ENCODE results near the gene C1QBP.
"Not testable (repeated sequence)": the region's sequence is repeated elsewhere in the genome, so short reads cannot be mapped to it uniquely, and the experiment has no call there.

The C1QBP gene, protein sequence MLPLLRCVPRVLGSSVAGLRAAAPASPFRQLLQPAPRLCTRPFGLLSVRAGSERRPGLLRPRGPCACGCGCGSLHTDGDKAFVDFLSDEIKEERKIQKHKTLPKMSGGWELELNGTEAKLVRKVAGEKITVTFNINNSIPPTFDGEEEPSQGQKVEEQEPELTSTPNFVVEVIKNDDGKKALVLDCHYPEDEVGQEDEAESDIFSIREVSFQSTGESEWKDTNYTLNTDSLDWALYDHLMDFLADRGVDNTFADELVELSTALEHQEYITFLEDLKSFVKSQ

DNA sequence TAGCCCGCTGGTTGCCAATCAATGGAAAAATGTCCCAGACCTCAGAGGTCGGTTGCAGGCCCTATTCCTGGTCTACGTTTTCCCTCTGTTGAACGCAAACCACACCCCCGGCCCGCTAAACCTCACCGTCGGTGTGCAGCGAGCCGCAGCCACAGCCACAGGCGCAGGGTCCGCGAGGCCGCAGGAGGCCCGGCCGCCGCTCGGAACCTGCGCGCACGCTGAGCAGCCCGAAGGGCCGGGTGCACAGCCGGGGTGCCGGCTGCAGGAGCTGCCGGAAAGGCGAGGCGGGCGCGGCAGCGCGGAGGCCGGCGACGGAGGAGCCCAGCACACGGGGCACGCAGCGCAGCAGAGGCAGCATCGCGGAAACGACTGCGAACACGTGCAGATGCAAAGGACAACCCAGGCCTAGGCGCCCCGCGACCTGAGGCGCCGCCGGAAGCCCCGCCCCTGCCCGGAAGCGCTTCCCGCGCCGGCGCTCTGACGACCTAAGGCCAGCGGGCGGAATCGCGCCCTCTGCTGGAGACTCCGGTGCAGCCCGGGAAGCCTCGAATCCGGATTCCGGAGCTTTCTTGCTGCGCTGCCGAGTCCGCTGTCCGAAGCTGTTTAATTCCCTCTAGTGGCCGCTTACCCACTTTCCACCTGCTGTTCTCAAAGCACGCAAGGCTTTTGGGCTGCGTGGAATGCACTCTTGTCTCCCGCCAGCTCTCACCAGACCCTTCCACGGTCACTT lies at the start of gene C1QBP:
TSS of gene C1QBP (minus strand) at position 440 of the 730 bp plus-strand sequence. CDS start at position 358, 82 bp downstream.
- peak; percentile 94 for DNase-seq

DNA sequence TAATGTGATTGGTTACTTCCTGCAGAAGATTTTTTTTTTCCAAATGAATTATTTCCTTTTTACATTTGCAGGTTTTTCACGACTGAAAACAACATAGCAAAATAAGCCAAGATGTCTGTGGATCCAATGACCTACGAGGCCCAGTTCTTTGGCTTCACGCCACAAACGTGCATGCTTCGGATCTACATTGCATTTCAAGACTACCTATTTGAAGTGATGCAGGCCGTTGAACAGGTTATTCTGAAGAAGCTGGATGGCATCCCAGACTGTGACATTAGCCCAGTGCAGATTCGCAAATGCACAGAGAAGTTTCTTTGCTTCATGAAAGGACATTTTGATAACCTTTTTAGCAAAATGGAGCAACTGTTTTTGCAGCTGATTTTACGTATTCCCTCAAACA lies 49.8 kb upstream of the C1QBP start:
- DNase-seq, result no peak

DNA sequence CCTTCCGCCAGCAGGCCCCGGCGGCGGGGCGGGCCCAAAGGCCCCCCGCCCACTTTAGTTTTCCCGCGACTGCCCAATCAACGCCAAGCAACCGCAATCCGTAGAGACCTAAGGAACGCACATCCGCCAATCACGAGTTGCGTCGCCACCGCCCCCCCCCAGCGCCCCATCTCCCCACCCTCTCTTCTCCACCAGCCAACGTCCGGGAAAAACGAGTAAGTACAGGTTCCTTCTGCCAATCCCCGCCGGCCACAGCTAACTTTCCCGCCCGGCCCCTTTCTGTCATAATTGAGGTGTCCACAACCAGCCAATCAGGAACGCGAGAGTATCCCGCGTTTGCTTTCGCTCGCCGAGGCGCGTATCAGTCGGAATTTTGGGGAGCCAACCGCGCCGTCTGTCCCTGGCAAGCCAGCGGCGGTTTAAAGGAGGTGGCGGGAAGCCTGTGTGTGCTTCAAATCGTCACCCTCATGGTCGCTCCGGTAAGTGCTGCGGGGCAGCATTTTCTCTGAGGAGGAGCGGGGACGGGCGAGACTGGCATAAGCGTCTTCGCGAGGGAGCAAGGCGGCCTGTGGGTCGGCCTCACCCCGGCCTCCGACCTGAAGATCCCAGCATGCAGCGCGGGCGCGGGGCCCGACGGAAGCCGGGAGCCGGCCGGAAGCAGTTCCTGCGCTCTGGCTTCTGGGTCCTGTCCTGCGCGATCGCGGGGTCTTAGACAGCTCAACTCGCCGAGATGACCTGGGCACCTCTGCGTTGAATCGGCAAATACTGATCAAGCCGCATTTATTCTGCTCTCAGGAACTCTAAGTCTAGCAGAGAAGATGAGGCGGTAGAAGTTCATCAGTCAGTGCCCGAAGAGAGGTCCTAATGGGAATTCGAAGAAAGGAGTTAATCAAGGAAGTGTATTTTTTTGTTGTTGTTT lies 47.5 kb upstream of the C1QBP start, which contains the start of gene MIS12:
TSS of gene MIS12 (plus strand) at position 361 of the 919 bp plus-strand sequence. CDS start 2,297 bp downstream, outside the sequence.
- peak; percentile 100 for DNase-seq

DNA sequence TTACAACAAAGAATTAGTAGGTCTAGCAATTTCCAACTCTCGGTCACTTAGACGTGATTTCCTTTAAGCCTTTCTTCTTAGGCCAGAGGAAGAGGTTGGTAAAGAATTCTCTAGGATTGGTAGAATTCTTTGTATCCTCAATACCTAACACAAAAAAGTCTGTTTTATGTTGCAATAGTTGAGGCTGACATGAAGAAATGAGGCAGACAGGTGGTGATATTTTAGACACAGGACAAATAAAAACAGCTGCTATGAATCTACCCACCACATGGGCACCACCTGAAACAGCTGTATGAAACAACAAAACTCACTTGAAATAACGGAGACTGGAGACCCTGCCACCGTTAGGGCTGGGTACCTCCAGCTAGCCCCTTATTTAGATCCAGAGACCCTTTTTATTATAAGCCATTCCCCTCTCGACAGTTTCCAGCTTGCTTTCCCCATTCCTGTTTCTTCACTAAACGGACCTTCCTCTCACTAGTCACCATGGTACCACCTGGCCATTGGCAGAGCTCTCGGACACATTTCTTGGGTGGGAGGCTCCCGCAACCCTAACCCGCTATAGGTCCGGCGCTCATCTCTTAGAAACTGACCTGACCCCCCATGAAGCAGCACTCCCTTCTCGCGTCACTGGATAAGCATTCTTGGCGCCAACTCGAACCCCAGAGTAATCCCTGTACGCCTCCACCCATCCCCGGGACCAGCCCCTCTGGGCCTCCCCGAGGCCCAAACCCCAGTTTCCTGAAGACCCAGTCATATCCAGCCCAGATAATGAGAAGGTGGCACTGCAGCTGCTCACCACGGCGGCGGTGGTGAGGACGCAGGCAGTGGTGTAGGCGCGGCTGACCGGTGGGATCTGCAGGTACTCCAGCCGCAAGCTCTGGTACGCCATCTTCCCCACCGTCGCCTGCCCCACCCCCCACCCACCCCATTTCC lies 46.6 kb upstream of the C1QBP start, which contains the start of gene DERL2:
TSS of gene DERL2 (minus strand) at position 909 of the 936 bp plus-strand sequence. CDS start at position 892, 17 bp downstream.
- DNase-seq, result no peak

DNA sequence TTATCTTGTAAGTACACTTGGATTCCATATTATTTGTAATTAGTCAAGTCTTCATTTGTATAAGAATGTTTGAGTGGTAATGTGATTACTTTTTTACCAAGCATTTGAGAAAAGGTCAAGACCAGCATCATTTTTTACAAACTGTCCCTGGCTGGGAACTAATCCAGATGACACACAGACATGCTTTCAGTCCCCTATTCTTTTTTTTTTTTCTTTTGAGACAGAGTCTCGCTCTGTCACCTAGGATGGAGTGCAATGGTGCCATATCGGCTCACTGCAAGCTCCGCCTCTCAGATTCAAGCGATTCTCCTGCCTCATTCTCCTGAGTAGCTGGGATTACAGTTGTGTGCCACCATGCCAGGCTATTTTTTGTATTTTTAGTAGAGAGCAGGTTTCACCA lies 42.5 kb upstream of the C1QBP start:
- no peak for DNase-seq

DNA sequence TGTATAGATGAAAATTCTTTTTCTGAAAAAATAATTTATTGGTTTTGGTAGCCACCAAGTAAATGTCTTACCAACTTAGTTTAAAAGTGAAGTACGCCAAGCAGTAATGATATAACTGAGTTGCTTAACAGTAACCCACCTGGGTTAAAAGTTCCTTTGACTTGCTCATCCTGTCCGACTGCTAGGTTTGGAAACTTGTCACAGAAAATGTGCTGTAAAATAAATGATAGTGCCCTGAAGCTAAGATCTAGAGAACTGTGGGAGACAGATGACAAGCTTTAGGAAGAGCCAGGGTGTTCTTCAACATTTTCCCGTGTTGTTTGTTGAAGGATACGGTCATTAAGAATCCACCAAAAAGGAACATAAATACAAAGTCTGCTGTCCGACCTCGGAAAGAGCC lies 42.0 kb upstream of the C1QBP start:
- DNase-seq, result no peak

DNA sequence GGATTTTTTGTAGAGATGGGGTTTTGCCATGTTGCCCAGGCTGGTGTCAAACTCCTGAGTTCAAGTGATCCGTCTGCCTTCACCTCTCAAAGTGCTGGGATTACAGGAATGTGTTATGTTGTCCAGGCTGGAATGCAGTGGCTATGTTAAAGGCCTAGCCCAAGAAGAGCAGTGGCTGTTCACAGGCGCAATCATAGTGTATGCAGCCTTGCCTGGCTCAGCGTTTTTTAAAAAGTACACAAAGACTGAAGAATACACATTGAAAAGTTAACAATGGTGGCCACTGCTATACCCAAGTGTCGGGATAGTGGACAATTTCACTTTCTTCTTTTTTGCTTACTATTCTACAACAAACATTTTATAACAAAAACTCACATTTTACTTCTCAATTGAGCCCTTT lies 40.0 kb upstream of the C1QBP start:
- no peak for DNase-seq

DNA sequence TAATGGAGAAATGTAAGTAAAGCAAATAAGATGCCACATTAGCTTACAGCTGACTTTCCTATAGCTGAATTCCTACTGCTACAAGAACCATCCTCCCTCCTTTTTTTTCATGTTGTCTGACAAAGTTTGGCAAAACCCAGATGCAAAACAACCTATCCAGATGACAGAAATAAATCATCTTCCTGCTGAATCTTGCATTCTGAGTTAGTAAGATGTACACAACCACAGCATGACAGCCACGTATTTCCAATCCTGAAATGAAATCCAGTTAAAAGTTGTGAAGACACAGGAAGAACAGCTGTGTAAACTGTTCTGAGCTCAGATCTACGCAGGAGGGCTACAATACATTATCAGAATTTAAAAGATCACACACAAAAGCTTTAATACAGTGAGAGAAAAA lies 35.0 kb upstream of the C1QBP start:
- no peak for DNase-seq

DNA sequence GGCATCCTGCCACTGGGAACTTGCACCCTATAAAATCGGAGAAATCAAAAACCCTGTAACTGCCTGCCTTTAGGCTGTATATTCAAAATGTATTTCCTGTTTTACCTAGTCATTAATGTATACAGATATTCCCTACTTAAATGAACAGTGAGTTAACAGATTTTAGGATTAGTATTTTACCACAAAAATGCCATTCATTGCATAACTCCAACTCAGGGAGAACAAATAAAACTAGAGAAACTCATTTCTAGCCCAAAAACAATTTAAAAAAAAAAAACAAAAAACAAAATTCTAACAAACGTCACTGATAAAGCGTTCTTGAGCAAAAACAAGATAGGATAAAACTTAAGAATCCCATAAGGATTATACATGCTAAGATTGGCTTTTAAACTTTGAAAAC lies 33.6 kb upstream of the C1QBP start:
- DNase-seq, result no peak

DNA sequence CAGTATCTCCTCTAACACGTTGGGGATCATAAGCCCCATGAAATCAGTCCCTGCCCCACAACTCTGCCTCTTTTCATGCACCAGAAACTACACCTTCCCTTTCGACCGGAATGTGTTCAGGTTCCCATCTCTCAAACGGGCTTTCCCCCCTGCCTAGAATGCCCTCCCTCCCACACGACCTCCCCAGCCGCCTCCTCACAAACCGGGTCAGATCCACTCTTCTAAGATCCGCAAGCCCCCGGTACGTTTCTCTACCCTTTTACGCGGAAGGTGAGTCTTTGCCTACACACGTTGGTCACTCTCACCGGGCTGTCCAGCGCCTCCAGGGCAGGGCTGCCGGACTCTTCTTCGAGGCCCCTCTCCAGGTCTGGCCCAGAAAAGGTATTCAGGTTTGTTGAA lies 29.1 kb upstream of the C1QBP start:
- no peak for DNase-seq

DNA sequence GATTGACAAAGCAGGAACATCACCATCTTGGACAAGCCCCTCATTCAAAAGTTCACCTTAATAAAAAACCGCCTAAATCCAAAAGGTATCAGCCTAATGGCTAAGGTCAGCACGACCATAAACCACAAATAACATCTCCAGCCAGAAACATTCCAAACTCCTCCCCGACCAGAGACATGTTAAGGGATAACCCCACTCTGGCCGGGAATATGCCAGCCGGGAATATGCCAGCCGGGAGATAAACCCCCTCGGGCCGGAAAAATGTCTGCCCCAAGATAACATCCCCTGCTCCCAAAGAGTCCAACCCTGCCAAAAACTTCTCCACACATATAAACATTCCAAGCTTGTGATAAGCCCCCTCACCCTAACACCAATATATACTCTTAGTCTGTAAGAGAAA lies 28.5 kb upstream of the C1QBP start:
- no peak for DNase-seq

DNA sequence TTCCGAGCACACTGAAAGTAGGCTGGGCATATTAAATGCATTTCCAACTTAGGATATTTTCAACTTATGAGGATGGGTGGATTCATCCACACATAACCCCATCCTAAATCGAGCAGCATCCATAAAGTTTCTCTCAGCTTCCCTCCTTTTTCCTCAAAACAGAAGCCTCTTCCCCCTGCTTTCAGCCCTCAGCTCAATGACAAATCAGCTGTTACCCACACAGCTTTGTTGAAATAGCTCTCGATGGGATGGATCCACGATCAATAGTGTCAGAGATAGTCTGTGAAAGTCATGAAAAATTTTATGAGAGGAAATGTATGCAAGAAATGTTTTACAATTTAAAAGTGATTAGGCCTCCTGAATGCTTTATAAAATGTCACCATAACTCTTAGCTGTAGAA lies 27.3 kb upstream of the C1QBP start:
- DNase-seq, result no peak

DNA sequence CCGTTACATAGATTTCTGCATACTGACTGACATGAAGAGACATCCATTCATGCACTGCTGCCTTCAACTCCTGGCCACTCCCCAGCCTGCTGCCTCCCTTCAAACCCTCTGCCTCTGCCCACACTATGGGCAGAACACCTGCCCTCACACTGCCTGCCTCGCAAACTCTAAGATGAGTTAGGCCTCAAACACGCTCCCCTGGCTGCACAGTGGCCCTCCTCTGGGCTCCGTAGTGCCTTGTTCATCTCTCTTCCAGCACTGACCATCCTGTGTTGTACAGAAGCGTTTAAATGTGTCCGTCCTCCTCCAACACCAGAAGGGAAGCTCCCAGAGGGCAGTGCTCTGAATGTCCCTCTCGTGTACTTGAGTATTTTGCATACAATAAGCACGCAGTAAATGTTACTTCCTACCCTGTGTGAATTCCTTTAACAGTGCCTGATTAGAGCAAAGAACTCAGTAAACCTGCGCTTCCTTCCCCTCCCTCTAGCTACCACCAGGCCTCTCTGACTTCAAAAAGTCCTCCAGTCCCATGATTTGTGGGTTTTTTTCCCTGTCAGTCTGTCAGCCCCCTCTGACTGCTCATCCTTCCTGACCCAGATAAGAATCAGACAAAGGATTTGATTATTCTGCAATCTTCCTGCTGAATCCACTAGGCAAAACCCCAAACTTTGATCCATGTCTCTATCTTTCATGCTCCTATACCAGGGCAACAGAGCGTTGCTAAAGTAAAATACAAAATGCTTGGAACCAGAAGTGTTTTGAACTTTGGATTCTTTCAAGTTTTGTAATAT lies 26.0 kb upstream of the C1QBP start:
- DNase-seq, result no peak

DNA sequence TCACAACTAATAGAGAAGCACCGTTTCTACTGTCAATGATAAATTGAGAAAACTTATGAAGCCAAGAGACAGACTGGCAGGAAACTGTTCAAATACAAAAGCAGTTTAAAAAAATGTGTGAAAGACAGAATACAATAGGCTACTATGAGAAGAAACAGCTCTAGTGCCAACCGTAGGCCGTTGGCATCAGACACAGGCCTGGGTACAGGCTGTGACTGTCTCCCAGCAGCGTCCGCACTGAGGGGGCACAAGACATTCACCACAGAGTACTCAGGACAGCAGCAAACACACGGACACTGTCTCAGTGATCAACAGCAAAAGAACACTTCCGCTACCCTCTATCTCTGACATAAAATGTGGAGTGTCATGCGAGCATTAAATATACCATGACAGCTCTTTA lies 7.8 kb upstream of the C1QBP start:
- no peak for DNase-seq

DNA sequence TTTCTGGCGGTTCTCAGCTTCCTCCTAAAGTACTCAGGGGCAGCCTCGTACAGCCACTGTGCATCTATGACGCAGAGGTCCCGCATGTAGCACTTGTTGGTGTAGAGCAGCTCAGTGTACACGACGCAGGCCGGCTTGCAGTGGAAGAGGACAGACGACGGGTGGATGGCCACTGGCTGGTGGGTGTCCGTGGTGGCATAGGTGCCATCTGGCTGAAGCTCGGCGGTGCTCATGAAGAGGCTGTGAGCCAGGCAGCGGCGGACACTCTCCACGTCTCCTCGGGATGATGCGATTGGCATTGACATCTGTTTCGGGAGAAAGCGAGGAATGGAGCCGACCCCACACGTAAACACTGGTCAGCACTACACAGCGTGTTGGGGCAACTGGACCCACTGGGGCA lies 5.3 kb upstream of the C1QBP start:
- DNase-seq, result no peak

DNA sequence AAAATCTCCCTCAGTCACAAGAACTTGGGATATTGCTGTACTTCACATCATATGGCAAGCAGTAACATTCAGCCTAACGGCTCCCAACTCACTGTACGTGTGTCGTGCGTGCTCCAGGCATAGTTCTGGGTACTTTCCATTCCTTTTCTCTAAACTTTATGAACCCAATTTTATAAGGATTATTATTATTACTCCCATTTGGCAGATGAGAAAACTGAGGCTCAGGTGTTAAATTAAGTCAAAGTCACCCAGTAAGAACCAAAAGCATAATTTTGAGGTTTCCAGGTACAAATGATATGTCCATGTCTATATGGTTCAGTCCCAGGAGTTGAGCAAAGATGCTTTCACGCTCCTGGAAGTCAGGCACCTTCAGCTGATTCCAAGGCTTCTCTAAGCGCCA lies 4.8 kb upstream of the C1QBP start:
- no peak for DNase-seq

DNA sequence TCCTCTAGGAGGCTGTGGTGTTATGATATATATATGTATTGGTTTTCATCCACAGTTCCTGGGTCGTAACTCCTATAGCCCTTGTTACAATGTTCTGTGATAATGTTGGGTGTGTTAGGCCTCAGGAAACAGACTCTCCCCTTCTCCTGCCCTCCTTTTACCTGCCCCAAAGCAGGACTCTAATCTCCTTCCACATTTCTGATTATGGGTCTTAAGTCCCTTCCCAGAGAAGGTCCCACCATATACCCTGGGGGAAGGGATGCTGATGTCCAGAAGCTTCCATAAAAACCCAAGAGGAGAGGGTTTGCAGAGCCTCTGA lies 450 bp upstream of the C1QBP start:
- DNase-seq, result no peak

DNA sequence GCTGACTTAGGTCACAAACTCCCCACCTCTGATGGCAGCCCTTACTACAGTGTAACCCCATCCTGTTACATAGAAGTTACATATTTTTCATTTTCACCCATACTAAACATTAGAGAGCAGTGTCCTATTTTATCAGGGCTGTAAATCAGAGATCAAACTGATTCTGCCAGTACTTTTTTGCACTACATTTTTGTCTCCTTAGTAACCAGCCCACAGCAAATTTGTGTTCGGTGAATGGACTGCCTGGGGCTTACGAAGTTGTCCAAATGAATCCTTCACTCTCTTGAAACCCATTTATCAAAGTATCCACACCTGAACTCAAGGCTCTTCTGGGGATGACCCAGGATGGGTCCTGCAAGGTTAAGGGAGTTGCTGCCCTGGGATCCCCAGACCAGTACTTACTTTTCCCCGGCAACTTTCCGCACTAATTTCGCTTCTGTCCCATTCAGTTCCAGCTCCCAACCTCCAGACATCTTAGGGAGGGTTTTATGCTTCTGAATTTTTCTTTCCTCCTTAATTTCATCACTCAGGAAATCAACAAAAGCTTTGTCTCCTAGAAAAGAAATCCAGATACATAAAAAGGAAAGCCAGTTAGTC lies 1.1 kb downstream of the C1QBP start:
- no peak for DNase-seq

DNA sequence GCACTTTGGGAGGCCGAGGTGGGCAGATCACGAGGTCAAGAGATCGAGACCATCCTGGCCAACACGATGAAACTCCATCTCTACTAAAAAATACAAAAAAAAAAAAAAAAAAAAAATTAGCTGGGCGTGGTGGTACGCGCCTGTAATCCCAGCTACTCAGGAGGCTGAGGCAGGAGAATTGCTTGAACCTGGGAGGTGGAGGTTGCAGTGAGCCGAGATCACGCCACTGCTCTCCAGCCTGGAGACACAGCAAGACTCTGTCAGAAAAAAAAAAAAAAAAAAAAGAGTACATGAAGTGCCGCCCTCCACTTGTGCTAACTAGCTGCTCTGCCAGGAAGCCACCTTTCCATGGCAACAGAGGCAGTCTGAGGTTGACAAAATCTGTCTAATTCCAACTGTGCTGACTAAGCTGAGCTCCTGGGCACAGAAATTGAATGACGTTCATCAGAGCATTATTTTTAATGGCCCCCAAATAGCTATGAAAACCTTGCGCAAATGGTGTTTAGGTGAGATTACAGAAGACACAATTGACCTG lies 3.1 kb downstream of the C1QBP start:
- DNase-seq, result not testable (repeated sequence)

DNA sequence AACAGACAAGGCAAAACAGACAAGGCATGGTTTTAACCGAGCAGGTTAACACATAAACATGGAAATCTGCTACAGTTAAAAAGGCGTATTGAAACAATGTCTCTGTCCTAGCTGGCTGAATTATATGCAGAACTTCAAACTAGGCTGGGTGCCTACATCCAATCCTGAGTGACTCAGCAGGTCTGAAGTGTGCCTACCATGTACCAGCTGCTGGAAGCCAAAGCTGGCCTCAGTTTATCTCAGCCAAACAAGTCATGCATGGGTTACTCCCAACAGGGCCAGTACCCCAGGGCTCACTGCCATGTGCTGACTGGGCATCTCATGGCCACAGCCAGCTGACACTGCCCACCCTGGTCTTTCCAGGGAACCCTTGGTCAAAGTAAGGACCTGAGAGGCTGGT lies 4.0 kb downstream of the C1QBP start:
- DNase-seq, result no peak

Measured in femur (tissue), 1 donor.